Heart left ventricle (tissue), 16 donors: ENCODE results near the gene VBP1. TPM values are rescaled to one million over a fixed set of nuclear protein-coding genes. Genes with fewer than 3 reads are reported as not detected.

Experiments
- ATAC-seq, 4 donors: fragments of 200-7000 bp; cut with Tn5 transposase; one replicate each; pipeline ENCODE4 v1.9.1; 2020 to 2022; ENCODE audit warnings: moderate library complexity in 4 of 4, mild to moderate bottlenecking in 3 of 4, moderate number of reproducible peaks in 1 of 4
- DNase-seq, 5 donors: peaks; one replicate each; pipeline ENCODE4 v3.0.0-alpha.2; 2020
- H3K27ac ChIP-seq, 12 donors: fragments of 200-600 bp; sonication (generic) in 4 of 12; one replicate each; pipeline versions ENCODE4 v1.5.0 to v1.8.0; 2016 to 2022; ENCODE audit warnings: mild to moderate bottlenecking in 2 of 12
- H3K27me3 ChIP-seq, 9 donors: fragments of 200-600 bp; sonication (generic) in 2 of 9; one replicate each; pipeline versions ENCODE4 v1.5.1 to v1.8.0; 2016 to 2022; ENCODE audit warnings: mild to moderate bottlenecking in 3 of 9
- H3K36me3 ChIP-seq, 9 donors: fragments of 200-600 bp; sonication (generic) in 2 of 9; one replicate each; pipeline versions ENCODE4 v1.5.0 to v1.8.0; 2018 to 2022; ENCODE audit warnings: mild to moderate bottlenecking in 2 of 9
- H3K4me1 ChIP-seq, 12 donors: fragments of 200-600 bp; sonication (generic) in 4 of 12; one replicate each; pipeline versions ENCODE4 v1.5.0 to v1.8.0; 2016 to 2022; ENCODE audit warnings: mild to moderate bottlenecking in 3 of 12
- H3K4me3 ChIP-seq, 12 donors: fragments of 200-600 bp; sonication (generic) in 4 of 12; one replicate each; pipeline versions ENCODE4 v1.5.0 to v1.8.0; 2017 to 2022; ENCODE audit warnings: mild to moderate bottlenecking in 9 of 12, moderate library complexity in 4 of 12
- H3K9me3 ChIP-seq, 12 donors: fragments of 200-600 bp; sonication (generic) in 4 of 12; one replicate each; pipeline versions ENCODE4 v1.5.0 to v1.8.0; 2016 to 2022; ENCODE audit warnings: mild to moderate bottlenecking in 1 of 12
- POLR2A ChIP-seq, 2 donors: fragments of 450-650 bp; IDR thresholded peaks; one replicate each; pipeline ENCODE4 v1.6.1; 2017; ENCODE audit warnings: antibody characterized with exemption in 2 of 2, mild to moderate bottlenecking in 2 of 2, moderate library complexity in 2 of 2
- WGBS, 4 donors: extraction: QIAGEN DNeasy Blood & Tissue Kit in 2 of 4; methylation state at CpG; one replicate each; pipeline versions ENCODE4 v1.1.5 to v1.1.7; 2013 to 2018; 5-methylcytosine and 5-hydroxymethylcytosine counted together
- intact Hi-C, 10 donors: fragments of 100-400 bp; cut with DNase I; formaldehyde crosslinking; loops; one replicate each; pipeline versions ENCODE4 v1.11.1 to v1.14.2; 2022
- polyA plus RNA-seq, 2 donors: library from polyadenylated mRNA; stranded (reverse); fragments of 200-250 nt; gene quantifications; one replicate each; pipeline ENCODE4 v1.2.3, GENCODE V29; 2013
- total RNA-seq, 9 donors: library from RNA; depleted of rRNA in 2 of 9; stranded (reverse); fragments of >200 nt in 2 of 9; fragmentation: NEBNext Ultra II Directional in 3 of 9; extraction: Animal tissue kit (Norgen Biotek cat#: 25700) in 3 of 9; gene quantifications; one replicate each; pipeline versions ENCODE4 v1.1.0 to v1.2.4, GENCODE V29; 2016 to 2023
- TF ChIP-seq, protein P1 (sequence below), 12 donors: fragments of 200-600 bp; sonication (generic) in 4 of 12; IDR thresholded peaks; one replicate each; pipeline versions ENCODE4 v1.5.0 to v1.8.0; 2018 to 2022; ENCODE audit warnings: antibody characterized with exemption in 12 of 12, mild to moderate bottlenecking in 5 of 12
- donor health status: ischemic (EF 13 %, LVEDD 7.1; RV severe dilation, severe dysfunction).
- donor health status: healthy with polysubstance abuse.
- donor health status: DM: no; HTN: yes; CAD: no.
- donor health status: DM: no; HTN: no; CAD: no.
- donor health status: ischemic (EF 25% LVEDD 6.9; RV normal size, moderate dysfunction).
- donor health status: ischemic (EF 25% LVEDD 5.7; RV mildly dilated, moderate dysfunction).
- donor health status: healthy.
- donor health status: DM: yes; HTN: yes; CAD: no.
- donor health status: ischemic (EF 35%, LVEDD 5.7; RV mildly dilated, moderate dysfunction).
- donor health status: nonischemic (EF 11% LVEDD 7.7; RV severe dilation, severe dysfunction).
- donor health status: DM: yes; HTN: yes; CAD: no.
- donor health status: PGD.
- donor health status: ischemic (EF 29% LVEDD 5.4; RV normal size, mild dysfunction).
- donor health status: nonischemic (EF 23%, LVEDD 6.1; RV moderate dilation, normal function).

Gene VBP1
- total and polyA plus RNA-seq, 11 donors = 35.7 to 82.8 (median 72.3) TPM

DNA sequence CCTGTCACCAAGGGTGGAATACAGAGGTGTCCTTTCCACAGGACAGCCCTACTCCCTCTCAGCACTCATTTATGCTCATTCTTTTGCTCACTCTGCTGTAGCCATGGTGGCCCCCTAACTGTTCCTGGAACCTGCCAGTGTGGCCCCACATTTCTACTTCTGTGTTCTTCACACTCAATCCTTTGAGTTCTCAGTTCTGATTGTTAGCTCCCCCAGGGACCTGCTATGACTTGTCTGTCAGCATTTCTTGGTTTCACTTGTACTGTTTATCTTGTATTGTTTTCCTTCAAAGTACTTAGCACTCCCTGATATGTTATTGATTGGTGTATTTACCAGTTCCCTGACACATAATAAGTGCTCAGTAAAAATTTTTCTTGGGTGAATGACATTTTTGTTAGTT lies 14.9 kb downstream of the VBP1 start:
- Histone ChIP-seq H3K27me3 (no peaks in the 10 kb centered on the region), H3K36me3 (peaks cover 0 to 72% (median 54%) of the 10 kb centered on the region in 9 donors), H3K4me1 (peaks cover 0 to 4% (median 0%) of the 10 kb centered on the region in 12 donors), H3K9me3 (no peaks in the 10 kb centered on the region), H3K27ac (no peak overlapping the region), H3K4me3 (no peak overlapping the region)
- no peak for TF ChIP-seq POLR2A (IDR thresholded peaks at IDR 0.05)
- TF ChIP-seq, protein P1, sequence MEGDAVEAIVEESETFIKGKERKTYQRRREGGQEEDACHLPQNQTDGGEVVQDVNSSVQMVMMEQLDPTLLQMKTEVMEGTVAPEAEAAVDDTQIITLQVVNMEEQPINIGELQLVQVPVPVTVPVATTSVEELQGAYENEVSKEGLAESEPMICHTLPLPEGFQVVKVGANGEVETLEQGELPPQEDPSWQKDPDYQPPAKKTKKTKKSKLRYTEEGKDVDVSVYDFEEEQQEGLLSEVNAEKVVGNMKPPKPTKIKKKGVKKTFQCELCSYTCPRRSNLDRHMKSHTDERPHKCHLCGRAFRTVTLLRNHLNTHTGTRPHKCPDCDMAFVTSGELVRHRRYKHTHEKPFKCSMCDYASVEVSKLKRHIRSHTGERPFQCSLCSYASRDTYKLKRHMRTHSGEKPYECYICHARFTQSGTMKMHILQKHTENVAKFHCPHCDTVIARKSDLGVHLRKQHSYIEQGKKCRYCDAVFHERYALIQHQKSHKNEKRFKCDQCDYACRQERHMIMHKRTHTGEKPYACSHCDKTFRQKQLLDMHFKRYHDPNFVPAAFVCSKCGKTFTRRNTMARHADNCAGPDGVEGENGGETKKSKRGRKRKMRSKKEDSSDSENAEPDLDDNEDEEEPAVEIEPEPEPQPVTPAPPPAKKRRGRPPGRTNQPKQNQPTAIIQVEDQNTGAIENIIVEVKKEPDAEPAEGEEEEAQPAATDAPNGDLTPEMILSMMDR (IDR thresholded peaks at IDR 0.05) = no peak
- intact Hi-C loops = no loop called here
- ATAC-seq (no peak), DNase-seq (no peak)

DNA sequence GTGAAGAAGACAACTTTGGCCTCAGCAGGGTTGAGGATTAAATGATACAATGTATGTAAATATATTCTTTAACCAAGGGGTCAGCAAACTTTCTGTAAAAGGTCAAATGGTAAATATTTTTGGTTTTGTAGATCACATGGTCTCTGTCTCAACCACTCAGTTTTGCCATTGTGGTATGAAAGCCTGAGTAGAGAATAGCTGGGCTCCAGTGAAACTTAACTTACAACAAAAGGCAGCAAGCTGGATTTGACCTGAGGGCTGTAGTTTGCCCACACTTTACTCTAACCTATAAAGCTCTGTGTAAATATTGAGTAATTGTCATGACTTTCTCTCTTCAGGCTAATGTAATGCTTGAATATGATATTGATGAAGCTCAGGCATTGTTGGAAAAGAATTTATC lies 19.6 kb downstream of the VBP1 start:
- intact Hi-C loops = no loop called here
- H3K36me3 ChIP-seq = peaks cover 0 to 78% (median 44%) of the 10 kb centered on the region in 9 donors
- H3K27me3 ChIP-seq = no peaks in the 10 kb centered on the region
- DNase-seq (no peak), ATAC-seq (no peak)
- no peak overlapping the region for H3K27ac ChIP-seq
- TF ChIP-seq, protein P1 (IDR thresholded peaks at IDR 0.05) = no peak
- TF ChIP-seq POLR2A (IDR thresholded peaks at IDR 0.05) = no peak
- H3K4me3 ChIP-seq = no peak overlapping the region
- no peaks in the 10 kb centered on the region for H3K9me3 ChIP-seq
- H3K4me1 ChIP-seq = no peaks in the 10 kb centered on the region

DNA sequence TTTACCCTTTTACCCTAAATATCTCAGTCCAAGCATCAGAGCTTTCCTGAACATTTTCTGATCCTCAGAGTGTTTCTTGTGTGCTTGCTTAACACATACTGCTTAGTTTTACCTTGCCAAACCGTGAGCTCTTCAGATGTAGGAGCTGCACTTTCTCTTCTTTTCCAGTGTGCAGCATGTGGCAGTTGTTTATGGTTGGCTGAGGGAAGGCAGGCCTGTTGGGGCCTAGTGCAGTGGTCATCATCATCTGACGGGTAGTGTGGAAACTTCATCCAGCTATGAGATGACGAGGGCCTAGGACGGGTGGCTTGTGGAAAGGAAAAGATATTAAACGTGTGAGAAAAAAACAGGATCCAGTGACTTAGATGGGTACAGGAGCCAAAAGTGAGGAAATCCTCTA lies 21.5 kb downstream of the VBP1 start:
- ATAC-seq = no peak
- TF ChIP-seq POLR2A (IDR thresholded peaks at IDR 0.05) = no peak
- TF ChIP-seq, protein P1 (IDR thresholded peaks at IDR 0.05) = no peak
- peaks cover 0 to 68% (median 29%) of the 10 kb centered on the region in 9 donors for H3K36me3 ChIP-seq
- H3K27ac ChIP-seq = peak overlapping the region in 1 of 12 donors; percentile 26
- intact Hi-C loops = no loop called here
- H3K4me3 ChIP-seq = no peak overlapping the region
- WGBS, 4 donors = 73 to 85% (median 79%) methylated on average over 5 of the region's 5 CpGs
- H3K27me3 ChIP-seq = no peaks in the 10 kb centered on the region
- DNase-seq = no peak
- H3K9me3 ChIP-seq = no peaks in the 10 kb centered on the region
- H3K4me1 ChIP-seq = no peaks in the 10 kb centered on the region

DNA sequence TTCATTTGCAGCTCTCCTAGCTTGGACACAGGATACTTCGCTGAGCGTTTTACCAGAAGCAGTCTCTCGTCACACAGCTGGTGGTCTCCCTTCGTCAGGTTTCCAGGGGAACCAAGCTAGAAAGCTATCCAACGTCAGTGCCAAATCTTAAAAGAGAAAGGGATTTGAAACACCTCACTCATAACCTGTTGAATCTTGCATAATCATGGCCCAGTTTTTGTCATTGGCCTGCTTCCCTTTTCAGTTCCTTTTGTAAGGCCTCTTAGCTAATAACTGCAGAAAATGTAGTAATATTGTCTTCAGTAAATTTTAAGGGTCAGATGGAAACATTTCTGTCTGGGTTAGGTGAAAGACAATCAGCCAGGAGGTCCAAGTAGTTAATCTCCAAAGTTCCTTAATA lies 26.0 kb downstream of the VBP1 start:
- 63 to 82% (median 81%) methylated on average over 5 of the region's 5 CpGs for WGBS, 4 donors
- ATAC-seq (no peak), DNase-seq (no peak)
- H3K36me3 ChIP-seq = peaks cover 0 to 38% (median 8%) of the 10 kb centered on the region in 9 donors
- no peak for TF ChIP-seq POLR2A (IDR thresholded peaks at IDR 0.05)
- TF ChIP-seq, protein P1 (IDR thresholded peaks at IDR 0.05) = no peak
- no peaks in the 10 kb centered on the region for H3K4me1 ChIP-seq
- H3K9me3 ChIP-seq = no peaks in the 10 kb centered on the region
- intact Hi-C loops = no loop called here
- no peak overlapping the region for H3K4me3 ChIP-seq
- H3K27me3 ChIP-seq = no peaks in the 10 kb centered on the region
- no peak overlapping the region for H3K27ac ChIP-seq
